SIG-M5 treated with dmso at 0.1 percent for 504 hours (cell line): ENCODE data around the gene POMT2.

Experiments used
- DNase-seq: peaks from one replicate; lab custom pipeline; 2025; ENCODE audit not compliant: unreplicated experiment; lab: John Stamatoyannopoulos, UW

POMT2 gene

GRCh38 chr14:77268989-77269600, 51.6 kb downstream of the POMT2 start:
- DNase-seq = no peak

GRCh38 chr14:77267937-77268699, 52.6 kb downstream of the POMT2 start:
- no peak for DNase-seq

GRCh38 chr14:77266336-77266735, 54.3 kb downstream of the POMT2 start:
- DNase-seq = no peak

- no peak for DNase-seq
Observed at GRCh38 chr14:77265561-77266335, 54.9 kb downstream of the POMT2 start.

GRCh38 chr14:77265187-77265515, 55.5 kb downstream of the POMT2 start:
- DNase-seq = no peak

- no peak for DNase-seq
Observed at GRCh38 chr14:77264466-77265186, 56.1 kb downstream of the POMT2 start.

- DNase-seq = no peak
Observed at GRCh38 chr14:77260631-77261030, 60.1 kb downstream of the POMT2 start.

GRCh38 chr14:77260199-77260598, 60.5 kb downstream of the POMT2 start:
- no peak for DNase-seq

- no peak for DNase-seq
Observed at GRCh38 chr14:77259025-77259715, 61.5 kb downstream of the POMT2 start.

GRCh38 chr14:77258566-77258965, 62.1 kb downstream of the POMT2 start:
- no peak for DNase-seq

- no peak for DNase-seq
Observed at GRCh38 chr14:77257700-77258099, 63.0 kb downstream of the POMT2 start.

GRCh38 chr14:77256694-77257093, 64.0 kb downstream of the POMT2 start:
- DNase-seq = no peak

- no peak for DNase-seq
Observed at GRCh38 chr14:77253333-77254190, 67.1 kb downstream of the POMT2 start.

- no peak for DNase-seq
Observed at GRCh38 chr14:77251870-77252269, 68.8 kb downstream of the POMT2 start.

GRCh38 chr14:77250927-77251326, 69.8 kb downstream of the POMT2 start:
- DNase-seq = no peak

- no peak for DNase-seq
Observed at GRCh38 chr14:77249286-77249685, 71.4 kb downstream of the POMT2 start.

GRCh38 chr14:77248666-77249065, 72.0 kb downstream of the POMT2 start:
- DNase-seq = no peak

GRCh38 chr14:77246784-77247183, 73.9 kb downstream of the POMT2 start:
- DNase-seq = no peak

GRCh38 chr14:77245820-77246219, 74.9 kb downstream of the POMT2 start:
- no peak for DNase-seq

GRCh38 chr14:77243853-77244252, 76.8 kb downstream of the POMT2 start:
- DNase-seq = no peak
